ENCODE measurements around the gene KCNQ1. TPM values are rescaled to one million over a fixed set of nuclear protein-coding genes. Genes with fewer than 3 reads are reported as not detected.
A peak's percentile ranks its signal among the peaks of the same experiment; 100 is the strongest.

KCNQ1 gene
- polyA plus RNA-seq, 1 of the 3 experiments (the other 2 are of a cell fraction), result 0.05 TPM

DNA sequence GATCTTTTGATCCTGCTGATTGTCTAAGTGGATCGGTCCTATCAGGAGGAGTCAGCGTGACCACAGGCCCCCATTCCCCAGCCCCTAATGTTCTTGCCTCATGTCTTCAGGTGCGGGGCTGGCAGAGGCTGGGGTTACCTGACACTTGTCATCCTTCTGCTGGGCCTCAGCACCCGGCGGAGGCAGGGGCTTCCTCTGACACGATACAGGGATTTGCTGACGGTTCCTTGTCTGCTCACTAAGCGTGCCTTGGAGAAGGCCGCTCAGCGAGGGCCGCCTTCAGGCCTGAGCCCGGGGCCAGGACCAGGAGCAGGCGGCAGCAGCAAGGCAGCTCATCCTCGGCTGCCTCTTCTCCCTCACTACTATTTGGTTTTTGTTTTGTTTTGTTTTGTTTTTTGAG is 300.7 kb downstream of the KCNQ1 start (continued):
- TF ChIP-seq IRF3 (IDR thresholded peaks at IDR 0.05; ENCODE audit: low read depth, low read length) (no peak), YY1 (IDR thresholded peaks at IDR 0.05; ENCODE audit: low read depth) (no peak), SIN3A (IDR thresholded peaks at IDR 0.05; ENCODE audit: borderline replicate concordance, low read depth, low read length) (no peak), JUND (IDR thresholded peaks at IDR 0.05) (no peak), NRF1 (IDR thresholded peaks at IDR 0.05; ENCODE audit: low read depth, low read length) (no peak), PBX3 (IDR thresholded peaks at IDR 0.05) (no peak), RFX5 (IDR thresholded peaks at IDR 0.05; ENCODE audit: low read length) (no peak)
- TF ChIP-seq, protein P1, sequence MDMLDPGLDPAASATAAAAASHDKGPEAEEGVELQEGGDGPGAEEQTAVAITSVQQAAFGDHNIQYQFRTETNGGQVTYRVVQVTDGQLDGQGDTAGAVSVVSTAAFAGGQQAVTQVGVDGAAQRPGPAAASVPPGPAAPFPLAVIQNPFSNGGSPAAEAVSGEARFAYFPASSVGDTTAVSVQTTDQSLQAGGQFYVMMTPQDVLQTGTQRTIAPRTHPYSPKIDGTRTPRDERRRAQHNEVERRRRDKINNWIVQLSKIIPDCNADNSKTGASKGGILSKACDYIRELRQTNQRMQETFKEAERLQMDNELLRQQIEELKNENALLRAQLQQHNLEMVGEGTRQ (IDR thresholded peaks at IDR 0.05; ENCODE audit: borderline replicate concordance, low read depth, low read length), result no peak

- CTCF ChIA-PET, result interaction anchor here (0.5 to 1.6 kb wide), 3 partner anchors 13 to 32 kb away, joined by 3 to 4 read pairs (median 3); no protein-coding TSS in a partner anchor
- H4K20me1 ChIP-seq (ENCODE audit: insufficient read depth), result no peaks in the 10 kb centered on the region
- H3K36me3 ChIP-seq (replicated peaks in 1 of 2; ENCODE audit: control insufficient read depth in 1 of 2, insufficient read depth in 2 of 2, low read length in 1 of 2), result no peaks in the 10 kb centered on the region
- peaks cover 3 to 48% of the 10 kb centered on the region in 2 experiments; a peak in 2 of 4 replicates for H3K4me1 ChIP-seq (ENCODE audit: control insufficient read depth in 1 of 2, insufficient read depth in 2 of 2, low read depth in 1 of 2, low read length in 1 of 2)
- no peak overlapping the region for H3K4me3 ChIP-seq (ENCODE audit: low read depth in 2 of 2, low read length in 1 of 2)
- H3K9me2 ChIP-seq, result no peaks in the 10 kb centered on the region
- peak overlapping the region in 1 of 2 experiments; percentile 45; a peak in 2 of 4 replicates for H3K27ac ChIP-seq (ENCODE audit: low read depth in 2 of 2, low read length in 1 of 2)
- H2AFZ ChIP-seq (ENCODE audit: low read depth), result no peak overlapping the region
- no peaks in the 10 kb centered on the region for H3F3A ChIP-seq (replicated peaks; ENCODE audit: insufficient read depth)
- no peak overlapping the region for H3K9ac ChIP-seq
- no peak overlapping the region for H3K4me2 ChIP-seq
- H3K79me2 ChIP-seq (ENCODE audit: insufficient read depth), result no peaks in the 10 kb centered on the region
- POLR2A ChIA-PET, result no interaction called here
- TF ChIP-seq MXI1 (IDR thresholded peaks at IDR 0.05; ENCODE audit: low read depth, low read length), result peak; percentile 27; the same call in 1 of the 2 replicates
- TF ChIP-seq FOXJ3 (CRISPR knock-in tag; IDR thresholded peaks at IDR 0.05), result peak; percentile 59
- TF ChIP-seq NRF1 (IDR thresholded peaks at IDR 0.05; ENCODE audit: low read depth, low read length), result no peak
- peak in 1 of 2 experiments; percentile 63; a peak in 1 of 4 replicates for TF ChIP-seq EP300 (IDR thresholded peaks at IDR 0.05; ENCODE audit: borderline replicate concordance in 1 of 2, low read depth in 1 of 2, low read length in 1 of 2)
- peak; percentile 11 for TF ChIP-seq CHD2 (IDR thresholded peaks at IDR 0.05; ENCODE audit: low read length, partially characterized antibody)
- TF ChIP-seq GATA2 (CRISPR knock-in tag; IDR thresholded peaks at IDR 0.05), result no peak
- TF ChIP-seq RCOR1 (IDR thresholded peaks at IDR 0.05; ENCODE audit: low read length), result peak; percentile 41; the same call in 1 of the 2 replicates
- WGBS (ENCODE audit: low lambda C conversion rate), result 62% methylated on average over 21 of the region's 24 CpGs
- DNase-seq, result peak; percentile 87
- no peaks in the 10 kb centered on the region for H3K9me3 ChIP-seq
- no peaks in the 10 kb centered on the region for H3K27me3 ChIP-seq (ENCODE audit: insufficient read depth)
Measured at GRCh38 chr11:2746401-2747247, 301.8 kb downstream of the KCNQ1 start.

Data from SK-N-SH (cell line).